Measurements from ENCODE around the gene YIF1A.
A peak's percentile ranks its signal among the peaks of the same experiment; 100 is the strongest.

YIF1A gene

GRCh38 chr11:66288671-66289547 is at the start of gene YIF1A:
YIF1A (minus strand) TSS chr11:66289143; CDS start chr11:66288985, 158 bp downstream.
- DNase-seq = peak; percentile 97

- peak; percentile 77 for DNase-seq
Measured at GRCh38 chr11:66337103-66337899, 48.4 kb upstream of the YIF1A start.

- DNase-seq = peak; percentile 89
Measured at GRCh38 chr11:66336234-66337102, 47.5 kb upstream of the YIF1A start, which contains the start of gene RIN1. RIN1 (minus strand) TSS chr11:66336434; CDS start chr11:66336402, 32 bp downstream.

GRCh38 chr11:66335531-66336233 is 46.7 kb upstream of the YIF1A start:
- DNase-seq = no peak

DNA sequence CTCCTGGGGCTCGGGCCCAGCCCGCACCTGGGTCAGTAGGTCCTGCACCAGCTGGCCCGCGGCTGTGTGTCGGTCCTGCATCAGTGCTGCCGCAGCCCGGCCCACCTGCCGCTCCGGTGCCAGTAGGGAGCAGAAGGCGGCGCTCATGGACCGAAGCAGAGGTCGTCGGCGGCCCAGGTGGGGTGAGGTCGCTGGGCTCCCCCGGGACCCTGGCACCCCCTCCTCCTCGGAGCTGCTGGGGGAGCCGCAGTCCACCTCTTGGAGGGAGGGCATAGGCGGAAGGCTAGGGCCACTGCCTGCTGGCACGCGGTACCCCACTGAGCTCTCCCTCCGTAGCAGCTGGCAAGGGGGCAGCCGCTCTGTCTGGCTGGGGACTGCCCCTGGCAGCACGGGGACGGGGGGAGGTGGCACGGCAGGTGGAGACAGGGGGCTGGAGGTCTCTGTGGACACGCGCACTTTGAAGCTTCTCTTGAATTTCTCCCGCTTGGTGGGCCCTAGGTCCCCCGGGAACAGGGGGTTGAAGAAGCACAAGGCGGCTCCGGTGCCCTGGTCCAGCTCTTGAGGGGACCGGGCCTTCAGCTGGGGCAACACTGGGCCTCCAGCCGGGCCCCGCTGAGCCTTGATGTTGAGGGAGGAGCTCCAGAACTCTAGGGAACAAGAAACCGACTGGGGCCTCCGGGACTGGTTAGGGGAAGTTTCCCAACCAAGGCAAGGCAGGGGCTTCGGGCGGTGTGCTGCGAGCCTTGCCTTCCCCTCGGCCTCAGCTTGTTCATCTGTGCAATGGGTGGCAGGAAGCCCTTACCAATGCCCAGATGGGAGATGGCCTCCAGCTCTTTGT is 45.9 kb upstream of the YIF1A start:
- no peak for DNase-seq

DNA sequence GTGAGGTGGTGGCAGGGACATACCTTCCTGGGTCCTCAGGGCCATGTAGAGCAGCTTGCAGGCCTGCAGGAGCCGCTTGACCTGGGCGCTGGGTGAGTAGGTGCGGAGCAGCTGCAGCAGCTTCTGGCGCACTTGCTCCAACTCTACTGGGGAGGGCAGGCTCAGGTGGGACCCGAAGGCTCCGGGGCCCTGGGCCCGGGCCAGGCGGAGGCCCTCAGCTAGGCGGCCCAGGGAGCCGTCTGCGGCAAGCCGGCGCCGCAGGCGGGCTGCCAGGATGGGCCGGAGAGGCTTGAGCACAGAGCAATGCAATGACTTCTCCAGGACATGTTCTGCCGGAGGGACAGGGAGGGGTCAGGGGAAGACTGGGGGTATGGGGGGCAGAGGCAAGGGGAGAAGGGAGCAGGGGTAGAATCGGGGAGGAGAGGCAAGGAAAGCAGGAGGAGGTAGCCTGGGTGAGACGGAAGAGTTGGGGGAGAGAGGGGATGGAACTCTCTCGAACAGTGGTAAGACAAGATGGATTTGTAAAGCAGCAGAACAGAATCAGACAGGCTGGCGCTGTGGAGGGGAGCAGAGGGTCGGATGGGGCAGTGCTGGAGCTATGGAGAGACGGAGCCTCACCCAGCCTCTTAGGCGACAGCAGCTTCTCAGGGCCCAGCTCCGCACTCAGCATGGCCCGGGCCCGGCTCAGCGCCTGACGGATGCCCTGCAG is 45.1 kb upstream of the YIF1A start:
- no peak for DNase-seq

GRCh38 chr11:66333220-66333877 is 44.4 kb upstream of the YIF1A start:
- no peak for DNase-seq

DNA sequence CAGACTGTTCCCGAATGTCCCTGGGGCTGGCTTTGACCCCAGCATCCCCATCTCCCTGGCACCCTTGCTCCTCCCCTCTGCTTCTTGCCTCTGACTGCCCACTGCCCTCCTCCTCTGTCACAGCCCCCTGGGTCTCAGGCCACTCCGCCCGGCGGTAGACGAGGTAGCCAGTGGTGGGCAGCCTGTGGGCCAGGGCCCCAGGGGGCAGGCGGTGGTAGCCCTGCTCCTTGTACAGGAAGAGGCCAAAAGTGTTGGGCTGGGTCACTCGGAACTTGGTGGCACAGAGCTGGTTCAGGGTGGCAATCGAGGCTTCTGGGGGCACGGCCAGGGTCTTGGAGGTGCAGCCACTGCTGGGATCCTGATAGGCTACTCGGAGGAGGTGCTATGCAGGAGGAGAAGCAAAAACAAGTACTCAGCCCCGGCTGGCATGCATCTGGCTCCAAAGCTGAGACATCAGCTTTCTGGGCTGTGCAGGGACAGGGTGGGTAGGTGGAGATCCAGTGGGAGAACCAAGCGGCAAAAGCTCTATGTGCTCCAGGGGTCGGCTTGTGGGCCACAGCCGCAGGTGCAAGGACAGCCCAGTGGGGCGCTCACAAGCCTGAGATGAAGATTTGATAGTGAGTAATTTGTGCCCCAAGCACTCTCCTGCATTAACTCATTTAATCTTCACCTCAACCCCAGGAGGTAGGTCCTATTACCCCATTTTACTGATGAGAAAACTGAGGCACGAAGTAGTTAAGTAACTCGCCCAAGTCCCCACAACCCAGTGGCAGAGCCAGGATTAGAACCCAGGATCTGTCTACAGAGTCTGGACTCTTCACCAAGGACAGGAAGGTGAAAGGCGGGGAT is 43.7 kb upstream of the YIF1A start:
- DNase-seq = no peak

- no peak for DNase-seq
Measured at GRCh38 chr11:66331542-66332370, 42.8 kb upstream of the YIF1A start.

DNA sequence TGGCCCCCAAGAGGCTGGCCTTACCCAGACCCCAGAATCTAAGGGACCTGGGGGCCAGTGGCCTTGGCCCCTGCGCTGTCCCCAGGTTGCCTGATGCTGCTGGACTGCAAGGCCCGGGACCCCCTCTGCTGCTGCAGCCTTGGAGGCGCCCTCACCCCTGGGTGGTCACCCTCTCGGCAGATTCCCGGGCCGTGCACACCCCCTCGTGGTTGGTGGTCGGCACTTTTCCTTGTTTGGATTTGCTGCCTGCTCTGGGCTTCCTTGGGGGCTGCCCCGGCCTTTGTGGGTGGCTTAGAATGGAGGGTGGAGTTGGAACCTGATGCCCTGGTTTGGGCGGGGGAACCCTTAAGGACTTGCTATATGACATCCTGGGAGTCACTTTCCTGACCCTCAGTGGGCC is 42.0 kb upstream of the YIF1A start:
- no peak for DNase-seq

GRCh38 chr11:66329165-66329673 is 40.3 kb upstream of the YIF1A start:
- DNase-seq = no peak

- DNase-seq = no peak
Measured at GRCh38 chr11:66328302-66329144, 39.6 kb upstream of the YIF1A start.

DNA sequence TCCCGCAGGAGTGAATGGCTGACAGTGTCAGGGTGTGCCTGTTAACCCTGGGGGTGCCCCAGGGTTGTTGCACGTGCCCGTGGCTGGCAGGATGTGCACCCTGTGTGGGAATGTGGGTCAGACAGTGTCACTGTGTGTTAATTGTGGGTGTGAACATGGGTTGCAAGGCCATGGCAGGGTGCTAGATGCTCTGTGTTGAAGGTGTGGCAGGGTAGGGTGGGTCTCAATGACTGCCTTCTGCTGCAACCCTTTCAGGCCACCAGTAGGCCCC is 39.0 kb upstream of the YIF1A start:
- no peak for DNase-seq

- no peak for DNase-seq
Measured at GRCh38 chr11:66327171-66328030, 38.5 kb upstream of the YIF1A start.

GRCh38 chr11:66326261-66327111 is 37.5 kb upstream of the YIF1A start:
- no peak for DNase-seq
